Measurements from ENCODE around the gene CHD3. TPM values are rescaled to one million over a fixed set of nuclear protein-coding genes. Genes with fewer than 3 reads are reported as not detected.
"Not testable (repeated sequence)": the region's sequence is repeated elsewhere in the genome, so short reads cannot be mapped to it uniquely, and the experiment has no call there.

Gene CHD3
- total and polyA plus RNA-seq, 2 experiments from 2014 or later: 41.2 to 75.3 TPM

DNA sequence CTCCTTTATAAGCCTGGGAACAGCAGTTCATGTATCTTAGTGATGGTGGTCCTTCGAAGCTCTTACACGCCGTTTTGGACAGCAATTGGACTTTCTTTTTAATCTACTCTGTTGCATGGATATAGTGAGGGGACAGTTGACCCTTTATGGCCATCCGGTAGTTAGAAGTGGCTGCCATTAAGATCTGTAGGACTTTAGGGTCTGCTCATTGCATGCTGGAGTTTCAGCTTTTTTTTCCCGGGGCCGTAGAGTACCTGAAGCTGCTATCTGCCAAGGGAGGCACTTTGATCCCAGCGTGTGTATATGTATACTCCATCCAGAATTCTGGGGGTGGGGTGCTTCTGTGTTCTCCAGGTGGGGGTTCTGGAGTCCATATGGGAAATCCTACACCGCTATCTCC lies 29.6 kb upstream of the CHD3 start:
- DNase-seq (ENCODE audit: low spot score): no peak
- Histone ChIP-seq H3K4me2 (peak overlapping the region; percentile 93), H2AFZ (no peak overlapping the region), H3K4me3 (no peak overlapping the region), H3K27ac (no peak overlapping the region), H3K27me3 (no peaks in the 10 kb centered on the region), H3K79me2 (peaks cover 35% of the 10 kb centered on the region), H3K9me3 (ENCODE audit: low read depth) (no peaks in the 10 kb centered on the region), H3K9me2 (replicated peaks; ENCODE audit: insufficient read depth) (no peaks in the 10 kb centered on the region), H4K20me1 (ENCODE audit: insufficient read depth, poor library complexity, severe bottlenecking) (peaks cover 2% of the 10 kb centered on the region), H3K36me3 (replicated peaks; ENCODE audit: insufficient read depth, low read depth) (no peaks in the 10 kb centered on the region), H3K4me1 (ENCODE audit: insufficient read depth) (peaks cover 39% of the 10 kb centered on the region)
- no peak for TF ChIP-seq EZH2phosphoT487 (IDR thresholded peaks at IDR 0.05; ENCODE audit: low read depth, severe bottlenecking, unreplicated experiment)
- TF ChIP-seq EZH2 (IDR thresholded peaks at IDR 0.05; ENCODE audit: borderline replicate concordance): no peak
- TF ChIP-seq, protein P1, sequence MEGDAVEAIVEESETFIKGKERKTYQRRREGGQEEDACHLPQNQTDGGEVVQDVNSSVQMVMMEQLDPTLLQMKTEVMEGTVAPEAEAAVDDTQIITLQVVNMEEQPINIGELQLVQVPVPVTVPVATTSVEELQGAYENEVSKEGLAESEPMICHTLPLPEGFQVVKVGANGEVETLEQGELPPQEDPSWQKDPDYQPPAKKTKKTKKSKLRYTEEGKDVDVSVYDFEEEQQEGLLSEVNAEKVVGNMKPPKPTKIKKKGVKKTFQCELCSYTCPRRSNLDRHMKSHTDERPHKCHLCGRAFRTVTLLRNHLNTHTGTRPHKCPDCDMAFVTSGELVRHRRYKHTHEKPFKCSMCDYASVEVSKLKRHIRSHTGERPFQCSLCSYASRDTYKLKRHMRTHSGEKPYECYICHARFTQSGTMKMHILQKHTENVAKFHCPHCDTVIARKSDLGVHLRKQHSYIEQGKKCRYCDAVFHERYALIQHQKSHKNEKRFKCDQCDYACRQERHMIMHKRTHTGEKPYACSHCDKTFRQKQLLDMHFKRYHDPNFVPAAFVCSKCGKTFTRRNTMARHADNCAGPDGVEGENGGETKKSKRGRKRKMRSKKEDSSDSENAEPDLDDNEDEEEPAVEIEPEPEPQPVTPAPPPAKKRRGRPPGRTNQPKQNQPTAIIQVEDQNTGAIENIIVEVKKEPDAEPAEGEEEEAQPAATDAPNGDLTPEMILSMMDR (IDR thresholded peaks at IDR 0.05; ENCODE audit: poor library complexity): no peak
- WGBS (ENCODE audit: low lambda C conversion rate, missing lambda C conversion rate): 90% methylated on average over 8 of the region's 8 CpGs

DNA sequence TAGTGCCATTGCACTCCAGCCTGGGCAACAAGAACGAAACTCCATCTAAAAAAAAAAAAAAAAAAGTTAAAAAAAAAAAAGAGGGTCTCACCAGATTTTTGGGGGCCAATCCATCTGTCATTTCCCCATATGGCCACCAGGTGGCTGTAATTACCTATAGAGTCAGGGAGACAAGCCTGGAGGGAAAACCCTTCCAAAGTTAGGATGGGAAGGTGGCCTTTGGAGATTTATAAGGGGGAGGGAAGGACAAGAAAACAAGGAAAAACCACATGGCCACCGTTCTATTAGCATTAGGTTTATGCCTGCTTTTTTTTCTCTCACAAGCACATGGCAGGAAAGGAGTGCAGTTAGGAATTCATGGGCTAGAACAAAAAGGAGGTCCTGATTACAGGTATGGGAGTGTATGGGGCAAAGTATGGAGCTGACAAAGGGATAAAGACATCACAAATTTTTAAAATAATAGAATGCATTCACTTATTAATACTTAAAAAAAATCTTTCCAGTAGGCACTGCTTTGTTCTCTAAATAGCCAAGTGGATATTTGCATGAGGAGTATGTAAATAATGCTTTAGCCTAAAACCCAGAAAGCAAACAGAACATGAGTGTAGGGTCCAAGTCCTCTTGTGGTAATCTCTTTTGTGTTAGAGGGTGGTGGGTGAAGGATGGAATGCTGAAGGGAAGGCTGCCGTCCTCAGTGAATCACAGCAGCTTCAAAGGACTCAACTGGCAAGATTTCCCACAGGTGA lies 25.7 kb upstream of the CHD3 start:
- Histone ChIP-seq H3K9me3 (ENCODE audit: low read depth) (no peaks in the 10 kb centered on the region), H3K4me3 (no peak overlapping the region), H3K79me2 (peaks cover 47% of the 10 kb centered on the region), H3K27ac (peak overlapping the region; percentile 49), H3K4me2 (peak overlapping the region; percentile 49), H2AFZ (no peak overlapping the region), H3K36me3 (replicated peaks; ENCODE audit: insufficient read depth, low read depth) (no peaks in the 10 kb centered on the region), H3K27me3 (no peaks in the 10 kb centered on the region), H4K20me1 (ENCODE audit: insufficient read depth, poor library complexity, severe bottlenecking) (no peaks in the 10 kb centered on the region), H3K9me2 (replicated peaks; ENCODE audit: insufficient read depth) (no peaks in the 10 kb centered on the region), H3K4me1 (ENCODE audit: insufficient read depth) (peaks cover 15% of the 10 kb centered on the region)
- TF ChIP-seq, protein P1 (IDR thresholded peaks at IDR 0.05; ENCODE audit: poor library complexity): peak; percentile 71
- no peak for TF ChIP-seq EZH2phosphoT487 (IDR thresholded peaks at IDR 0.05; ENCODE audit: low read depth, severe bottlenecking, unreplicated experiment)
- WGBS (ENCODE audit: low lambda C conversion rate, missing lambda C conversion rate): 26% methylated on average over 3 of the region's 3 CpGs
- peak; percentile 75 for DNase-seq (ENCODE audit: low spot score)

DNA sequence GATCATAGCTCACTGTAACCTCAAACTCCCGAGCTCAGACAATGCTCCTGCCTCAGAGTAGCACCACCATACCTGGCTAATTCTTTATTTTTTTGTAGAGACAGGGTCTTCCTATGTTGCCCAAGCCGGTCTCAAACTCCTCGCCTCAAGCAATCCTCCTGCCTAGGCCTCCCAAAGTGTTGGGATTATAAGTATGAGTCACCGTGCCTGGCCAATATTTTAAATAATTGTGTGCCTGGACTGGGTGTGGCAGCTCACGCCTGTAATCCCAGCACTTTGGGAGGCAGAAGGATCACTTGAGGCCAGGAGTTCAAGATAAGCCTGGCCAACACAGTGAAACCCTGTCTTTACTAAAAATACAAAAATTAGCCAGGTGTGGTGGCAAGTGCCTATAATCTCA lies 24.2 kb upstream of the CHD3 start:
- H3K4me1 ChIP-seq (ENCODE audit: insufficient read depth); H3K9me3 ChIP-seq (ENCODE audit: low read depth); H3K4me2 ChIP-seq; H2AFZ ChIP-seq; H3K4me3 ChIP-seq; H3K9me2 ChIP-seq (replicated peaks; ENCODE audit: insufficient read depth); H3K27me3 ChIP-seq; H4K20me1 ChIP-seq (ENCODE audit: insufficient read depth, poor library complexity, severe bottlenecking); H3K36me3 ChIP-seq (replicated peaks; ENCODE audit: insufficient read depth, low read depth); DNase-seq (ENCODE audit: low spot score): not testable (repeated sequence)
- Histone ChIP-seq H3K27ac (peak overlapping the region; percentile 49), H3K79me2 (peaks cover 43% of the 10 kb centered on the region)
- 65% methylated on average over 5 of the region's 5 CpGs for WGBS (ENCODE audit: low lambda C conversion rate, missing lambda C conversion rate)

DNA sequence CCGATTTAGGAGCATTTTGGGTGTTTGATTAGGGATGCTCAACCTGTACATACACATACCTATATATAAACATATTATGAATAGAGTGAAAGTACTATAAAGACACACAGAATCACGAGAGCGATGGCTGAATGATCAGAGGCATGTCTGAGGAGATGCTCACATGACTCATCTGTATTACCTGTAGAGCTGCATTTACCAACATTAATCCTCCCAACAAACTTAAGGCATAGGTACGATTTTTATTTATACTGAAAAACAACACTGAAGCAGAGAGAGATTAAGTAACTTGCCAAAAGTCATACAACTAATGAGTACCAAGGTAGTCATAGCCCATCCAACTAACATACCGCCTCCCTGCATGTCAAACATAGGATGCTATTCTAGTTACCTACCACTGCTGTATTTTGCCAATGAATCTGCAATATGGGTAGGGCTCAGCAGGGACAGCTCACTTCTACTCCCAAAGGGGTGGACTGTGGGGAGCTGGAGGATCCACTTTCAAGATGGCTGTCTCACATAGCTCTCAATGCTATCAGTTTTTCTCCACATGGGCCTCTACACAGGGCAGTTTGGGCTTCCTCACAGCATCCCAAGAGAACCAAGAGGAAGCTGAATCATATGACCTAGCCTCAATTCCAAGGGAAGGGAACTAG lies 23.5 kb upstream of the CHD3 start:
- H3K79me2 ChIP-seq: peaks cover 42% of the 10 kb centered on the region
- H4K20me1 ChIP-seq (ENCODE audit: insufficient read depth, poor library complexity, severe bottlenecking): no peaks in the 10 kb centered on the region
- H3K4me3 ChIP-seq: no peak overlapping the region
- H3K4me2 ChIP-seq: no peak overlapping the region
- no peaks in the 10 kb centered on the region for H3K9me2 ChIP-seq (replicated peaks; ENCODE audit: insufficient read depth)
- no peak overlapping the region for H2AFZ ChIP-seq
- peaks cover 5% of the 10 kb centered on the region for H3K4me1 ChIP-seq (ENCODE audit: insufficient read depth)
- no peaks in the 10 kb centered on the region for H3K27me3 ChIP-seq
- H3K27ac ChIP-seq: no peak overlapping the region
- TF ChIP-seq, protein P1 (IDR thresholded peaks at IDR 0.05; ENCODE audit: poor library complexity): no peak
- TF ChIP-seq EZH2phosphoT487 (IDR thresholded peaks at IDR 0.05; ENCODE audit: low read depth, severe bottlenecking, unreplicated experiment): no peak
- no peak for TF ChIP-seq EZH2 (IDR thresholded peaks at IDR 0.05; ENCODE audit: borderline replicate concordance)
- no peaks in the 10 kb centered on the region for H3K9me3 ChIP-seq (ENCODE audit: low read depth)
- no peaks in the 10 kb centered on the region for H3K36me3 ChIP-seq (replicated peaks; ENCODE audit: insufficient read depth, low read depth)
- WGBS (ENCODE audit: low lambda C conversion rate, missing lambda C conversion rate): 95% methylated on average over 5 of the region's 5 CpGs
- no peak for DNase-seq (ENCODE audit: low spot score)

Data from hepatocyte (in vitro differentiated cells).